HS-5 (cell line): Measurements from ENCODE around the gene ESYT3.
"Not testable (repeated sequence)": the region's sequence is repeated elsewhere in the genome, so short reads cannot be mapped to it uniquely, and the experiment has no call there.

Source experiments
- DNase-seq: peaks from one replicate; pipeline ENCODE4 v3.0.0-alpha.2; 2012; ENCODE audit warnings: low read depth

Gene ESYT3

GRCh38 chr3:138495638-138496037 lies 61.2 kb downstream of the ESYT3 start:
- not testable (repeated sequence) for DNase-seq

- DNase-seq = no peak
Observed at GRCh38 chr3:138496436-138496835, 62.0 kb downstream of the ESYT3 start.

GRCh38 chr3:138497021-138497420 lies 62.6 kb downstream of the ESYT3 start:
- no peak for DNase-seq

- DNase-seq = no peak
Observed at GRCh38 chr3:138497851-138498250, 63.4 kb downstream of the ESYT3 start.

- no peak for DNase-seq
Observed at GRCh38 chr3:138498991-138499390, 64.6 kb downstream of the ESYT3 start.

- DNase-seq = no peak
Observed at GRCh38 chr3:138507524-138507923, 73.1 kb downstream of the ESYT3 start.

- DNase-seq = no peak
Observed at GRCh38 chr3:138509586-138509985, 75.2 kb downstream of the ESYT3 start.

- no peak for DNase-seq
Observed at GRCh38 chr3:138511945-138512344, 77.5 kb downstream of the ESYT3 start.

- no peak for DNase-seq
Observed at GRCh38 chr3:138513090-138513843, 78.9 kb downstream of the ESYT3 start.

GRCh38 chr3:138521445-138521844 lies 87.0 kb downstream of the ESYT3 start:
- not testable (repeated sequence) for DNase-seq
